Measurements from ENCODE around the gene SSR3.

Gene SSR3

GRCh38 chr3:156536524-156537316 is 18.2 kb downstream of the SSR3 start:
- DNase-seq (ENCODE audit: low read depth in 2 of 2), result no peak

GRCh38 chr3:156535798-156536197 is 19.1 kb downstream of the SSR3 start:
- no peak for DNase-seq (ENCODE audit: low read depth in 2 of 2)

DNA sequence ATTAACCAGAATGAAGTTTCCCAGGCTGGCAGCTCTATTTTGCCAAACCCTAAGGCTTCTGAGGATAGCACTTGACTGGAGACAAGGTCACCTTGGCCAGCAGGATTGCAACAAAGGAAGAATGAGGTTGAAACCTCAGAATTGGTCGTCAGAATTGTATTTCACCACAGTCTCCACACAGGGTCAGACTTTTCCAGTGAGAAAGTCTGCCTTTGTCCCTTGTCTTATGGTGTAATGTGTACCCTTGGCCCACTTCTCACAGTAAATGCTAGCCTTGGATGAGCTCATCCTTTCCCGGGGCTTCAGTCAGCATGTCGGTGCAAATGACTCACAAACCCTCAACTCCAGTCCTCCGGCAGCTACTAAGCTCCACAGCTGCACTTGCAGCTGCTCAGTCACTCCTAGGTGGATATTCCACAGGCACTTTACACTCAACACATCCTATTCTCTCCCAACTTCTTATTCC is 19.7 kb downstream of the SSR3 start:
- DNase-seq (ENCODE audit: low read depth in 2 of 2), result no peak

GRCh38 chr3:156533205-156533604 is 21.7 kb downstream of the SSR3 start:
- no peak for DNase-seq (ENCODE audit: low read depth in 2 of 2)

- no peak for DNase-seq (ENCODE audit: low read depth in 2 of 2)
These were observed 22.2 kb downstream of the SSR3 start for GRCh38 chr3:156532730-156533129.

GRCh38 chr3:156530980-156531379 is 23.9 kb downstream of the SSR3 start:
- no peak for DNase-seq (ENCODE audit: low read depth in 2 of 2)

DNA sequence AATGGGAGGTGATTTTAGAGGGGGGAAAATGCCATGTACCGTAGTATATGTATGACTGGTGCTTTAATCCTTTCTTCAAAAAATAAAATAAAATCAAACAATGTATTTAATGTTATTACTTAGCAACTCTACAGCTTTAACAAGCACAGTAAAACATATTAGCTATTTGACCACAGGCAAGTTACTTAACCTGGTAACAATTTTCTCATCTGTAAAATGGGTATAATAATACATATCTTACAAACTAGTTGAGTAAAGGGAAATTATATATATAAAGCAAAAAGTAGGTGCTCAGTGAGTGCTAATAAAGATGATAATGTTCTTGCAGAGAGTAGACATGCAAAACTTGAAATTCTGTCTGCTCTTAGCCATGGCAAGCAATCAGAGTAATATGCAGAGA is 27.9 kb downstream of the SSR3 start:
- no peak for DNase-seq (ENCODE audit: low read depth in 2 of 2)

- DNase-seq (ENCODE audit: low read depth in 2 of 2), result no peak
These were observed 29.1 kb downstream of the SSR3 start for GRCh38 chr3:156525808-156526207.

DNA sequence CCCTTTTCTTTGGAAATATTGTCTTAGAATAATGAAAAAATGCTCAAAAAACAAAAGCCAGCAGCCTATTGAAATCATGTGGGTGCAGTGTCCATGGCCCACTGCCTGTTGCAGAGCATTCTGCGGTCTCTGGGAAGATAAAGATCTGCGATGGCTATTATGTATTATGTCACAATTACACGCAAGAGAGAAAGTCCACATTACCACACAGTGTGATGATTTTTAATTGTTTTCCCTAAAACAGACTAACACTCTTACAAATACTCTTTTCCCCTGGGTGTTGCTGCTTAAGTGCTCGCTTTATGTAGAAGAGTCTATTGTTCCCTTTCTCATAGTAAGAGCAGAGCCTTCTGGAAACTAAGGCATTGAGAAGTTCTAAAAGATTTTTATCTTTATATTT is 32.2 kb downstream of the SSR3 start:
- no peak for DNase-seq (ENCODE audit: low read depth in 2 of 2)

DNA sequence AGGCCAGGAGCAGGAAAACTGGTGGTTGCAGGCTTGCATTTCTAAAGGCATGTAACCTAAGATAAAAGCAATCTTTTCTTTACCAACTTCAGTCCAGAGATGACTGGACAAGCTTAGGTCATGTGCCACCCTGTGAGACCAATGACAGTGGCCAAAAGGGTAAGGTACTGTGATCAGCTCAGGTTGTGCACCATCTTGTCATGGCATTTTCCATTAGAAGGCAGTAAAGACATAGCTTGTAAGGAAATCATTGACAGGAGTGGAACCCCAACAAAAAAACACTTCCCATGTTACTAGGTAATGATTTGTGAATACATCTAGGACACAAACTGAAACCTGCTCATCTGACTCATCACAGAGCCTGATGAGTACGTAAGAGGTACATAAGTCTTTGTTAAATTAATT is 35.2 kb downstream of the SSR3 start:
- no peak for DNase-seq (ENCODE audit: low read depth in 2 of 2)

DNA sequence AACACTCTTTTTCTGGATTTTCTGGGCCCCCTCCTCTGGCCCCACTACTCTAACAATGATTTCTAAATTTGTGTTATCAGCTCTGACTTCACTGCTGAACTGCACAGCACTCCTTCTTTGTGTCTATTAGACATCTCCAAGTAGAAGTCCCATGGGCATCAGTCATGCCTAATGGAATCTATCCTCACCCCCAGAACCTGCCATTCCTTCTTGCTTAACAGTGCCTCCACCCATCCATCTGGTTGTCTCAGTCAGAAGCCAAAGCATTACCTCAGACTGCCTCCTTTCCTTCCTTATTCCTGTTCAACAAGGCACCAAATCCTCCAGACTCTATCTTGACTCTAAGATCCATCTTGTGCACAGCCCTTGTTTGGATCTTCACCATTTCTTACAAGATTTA is 36.2 kb downstream of the SSR3 start:
- no peak for DNase-seq (ENCODE audit: low read depth in 2 of 2)

- DNase-seq (ENCODE audit: low read depth in 2 of 2), result no peak
These were observed 38.0 kb downstream of the SSR3 start for GRCh38 chr3:156516961-156517360.

GRCh38 chr3:156516284-156516683 is 38.6 kb downstream of the SSR3 start:
- no peak for DNase-seq (ENCODE audit: low read depth in 2 of 2)

DNA sequence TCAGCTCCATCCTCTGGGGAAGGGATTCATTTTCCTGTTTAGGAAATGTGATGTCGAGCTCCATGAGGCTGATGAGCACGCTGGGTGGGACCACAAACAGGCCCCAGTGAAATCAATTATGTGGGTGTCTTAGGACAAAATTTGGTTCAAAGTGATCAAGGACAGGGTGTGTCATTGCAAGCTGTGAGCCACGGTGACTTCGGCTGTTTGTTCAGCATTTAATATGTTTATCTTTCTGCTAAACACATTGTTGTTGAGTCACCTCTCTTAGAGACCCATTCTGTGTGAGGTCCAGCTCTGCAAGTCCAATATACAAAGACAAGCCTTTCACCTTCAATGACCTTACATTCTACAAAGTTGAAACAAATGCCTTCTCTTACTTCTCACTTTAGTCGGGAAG is 41.3 kb downstream of the SSR3 start:
- no peak for DNase-seq (ENCODE audit: low read depth in 2 of 2)

DNA sequence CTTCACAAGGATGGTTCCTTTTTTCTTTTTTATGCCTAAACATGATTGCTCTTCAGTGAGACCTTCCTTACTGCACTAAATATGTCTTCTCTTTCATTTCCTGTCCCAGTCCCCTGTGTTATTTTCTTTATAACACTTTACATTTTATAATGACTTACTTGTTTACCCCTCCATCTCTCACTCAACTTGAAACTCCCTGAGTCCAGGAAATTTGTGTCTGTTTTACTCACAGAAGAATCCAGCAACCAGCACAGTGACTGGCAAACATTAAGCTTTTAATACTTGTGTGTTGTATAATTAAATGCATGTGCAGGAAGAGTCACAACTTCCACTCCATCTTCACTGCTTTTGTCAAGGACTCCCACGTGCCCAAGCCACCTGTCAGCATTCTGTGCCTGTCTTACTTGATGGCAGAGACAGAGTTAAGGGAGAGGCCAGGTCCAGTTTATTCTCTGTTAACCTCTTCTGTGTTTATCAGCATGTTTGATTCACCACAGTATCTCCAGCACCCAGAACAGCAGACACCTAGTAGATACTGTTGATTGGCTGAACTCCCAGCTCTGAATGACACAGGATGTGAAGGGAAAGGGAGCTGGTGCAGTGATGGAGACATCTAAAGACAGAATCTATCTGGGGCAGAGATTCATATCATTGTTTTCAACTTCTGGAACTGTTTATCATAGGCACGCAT is 42.8 kb downstream of the SSR3 start:
- no peak for DNase-seq (ENCODE audit: low read depth in 2 of 2)

- no peak for DNase-seq (ENCODE audit: low read depth in 2 of 2)
These were observed 45.4 kb downstream of the SSR3 start for GRCh38 chr3:156509189-156510174.

- DNase-seq (ENCODE audit: low read depth in 2 of 2), result no peak
These were observed 47.6 kb downstream of the SSR3 start for GRCh38 chr3:156507285-156507684.

- DNase-seq (ENCODE audit: low read depth in 2 of 2), result no peak
These were observed 56.6 kb downstream of the SSR3 start for GRCh38 chr3:156498307-156498706.

- no peak for DNase-seq (ENCODE audit: low read depth in 2 of 2)
These were observed 57.6 kb downstream of the SSR3 start for GRCh38 chr3:156497326-156497725.

- no peak for DNase-seq (ENCODE audit: low read depth in 2 of 2)
These were observed 59.1 kb downstream of the SSR3 start for GRCh38 chr3:156495816-156496215.

- no peak for DNase-seq (ENCODE audit: low read depth in 2 of 2)
These were observed 61.0 kb downstream of the SSR3 start for GRCh38 chr3:156493887-156494286.

DNA sequence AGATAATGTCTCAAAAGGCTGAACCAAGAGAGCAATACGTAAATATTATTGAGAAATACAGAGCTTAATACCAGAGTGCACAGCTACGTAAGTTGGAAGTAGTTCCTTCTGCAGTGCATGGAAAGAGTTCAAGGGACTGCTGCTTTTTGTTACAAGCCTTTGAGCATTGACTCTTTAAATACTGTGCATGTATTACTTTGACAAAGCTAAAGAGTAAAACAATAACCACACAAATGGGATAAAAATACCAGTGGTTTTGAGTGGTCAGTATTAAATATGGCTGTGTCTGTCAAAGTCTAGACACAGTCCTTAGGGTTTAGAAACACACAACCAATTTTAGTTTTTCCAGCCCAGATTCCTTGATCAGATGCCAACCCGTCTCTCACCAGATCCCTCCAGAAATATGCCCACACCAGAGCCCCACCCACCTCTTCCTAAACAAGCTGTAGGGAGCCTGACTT is 62.1 kb downstream of the SSR3 start:
- DNase-seq (ENCODE audit: low read depth in 2 of 2), result no peak
